GM19238 (cell line): ENCODE results near the gene AP5S1.

Experiments
- DNase-seq: peaks from one replicate; pipeline ENCODE4 v3.0.0; 2011; ENCODE audit warnings: low spot score; ENCODE audit not compliant: insufficient read length

AP5S1 gene

GRCh38 chr20:3873507-3873906 is 53.2 kb downstream of the AP5S1 start:
- DNase-seq, result no peak

DNA sequence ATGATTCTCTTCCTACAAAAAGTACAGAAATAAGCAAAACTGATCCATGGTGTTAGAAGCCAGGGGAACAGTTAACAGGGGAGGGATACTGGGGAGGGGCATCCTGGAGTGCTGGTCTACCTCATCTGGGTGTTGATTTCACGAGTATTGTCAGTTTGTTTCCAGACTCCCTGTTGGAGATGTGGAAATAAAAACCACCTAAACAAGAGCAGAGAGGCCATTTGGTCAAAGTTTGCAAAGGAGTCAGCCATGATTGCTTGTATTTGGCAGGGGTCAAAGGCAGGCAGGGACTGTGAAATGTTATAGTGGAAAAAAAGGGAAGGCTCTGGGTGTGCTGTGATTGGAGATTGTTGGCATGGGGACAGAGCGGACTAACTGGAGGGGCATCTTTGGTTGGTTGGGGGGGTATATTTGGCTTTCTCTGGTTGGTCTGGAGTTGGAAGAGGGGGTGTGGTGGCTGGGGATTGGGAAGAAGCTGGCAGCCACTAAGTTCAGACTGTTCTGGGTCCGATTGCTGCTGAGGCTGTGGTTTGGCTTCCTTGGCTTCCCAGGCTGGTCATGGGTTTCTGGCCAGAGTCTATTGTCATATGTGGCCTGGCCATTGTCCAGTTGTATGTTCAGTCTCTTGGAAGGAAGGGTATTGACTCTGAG is 54.0 kb downstream of the AP5S1 start:
- DNase-seq, result no peak

DNA sequence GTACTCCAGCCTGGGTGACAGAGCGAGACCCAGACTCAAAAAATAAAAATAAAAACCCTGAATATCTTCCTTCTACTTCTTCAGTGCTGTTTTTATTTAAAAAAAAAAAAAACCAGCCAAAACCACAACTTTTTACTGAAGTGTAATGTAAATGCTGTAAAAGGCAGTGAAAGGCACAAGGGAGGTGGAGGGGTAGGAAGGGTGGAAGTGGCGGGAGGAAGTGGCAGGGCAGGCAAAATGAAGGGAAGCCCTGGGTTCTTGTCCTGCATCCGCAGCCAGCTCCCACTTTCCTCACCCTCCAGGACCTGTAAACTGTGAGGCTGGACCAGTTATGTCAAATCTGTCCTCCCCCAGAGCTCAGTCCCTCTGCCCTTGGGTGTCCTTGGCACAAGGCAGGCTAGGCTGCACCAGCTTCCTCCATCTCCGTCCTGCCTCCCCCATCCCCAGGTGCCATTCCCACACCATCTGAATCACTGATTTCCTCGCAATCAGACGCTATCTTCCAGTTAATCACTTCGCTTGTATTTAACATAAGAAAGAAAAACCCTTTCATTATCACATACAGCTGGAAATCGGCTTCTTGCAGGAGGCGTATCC is 55.1 kb downstream of the AP5S1 start:
- DNase-seq, result no peak

DNA sequence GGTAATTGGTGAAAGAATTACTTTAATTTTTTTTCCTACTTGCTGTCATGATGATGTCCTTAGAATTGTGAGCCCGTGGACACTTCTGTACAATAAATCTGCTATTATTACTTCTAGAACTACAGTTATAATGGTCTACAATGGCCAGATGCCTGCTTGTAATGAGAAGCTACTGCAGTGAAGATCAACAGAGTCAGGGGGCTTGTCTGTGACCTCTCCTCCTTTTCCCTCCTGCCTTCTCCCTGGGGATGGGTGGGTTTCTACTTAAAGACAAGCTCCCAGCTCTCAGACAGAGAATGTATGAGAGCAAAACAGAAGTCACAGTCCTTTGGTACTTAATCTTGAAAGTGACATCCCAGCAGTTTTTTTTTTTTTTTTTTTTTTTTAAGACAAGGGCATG is 55.7 kb downstream of the AP5S1 start:
- no peak for DNase-seq

GRCh38 chr20:3876676-3877075 is 56.3 kb downstream of the AP5S1 start:
- DNase-seq, result no peak
